Measurements from ENCODE around the gene PKIB. TPM values are rescaled to one million over a fixed set of nuclear protein-coding genes. Genes with fewer than 3 reads are reported as not detected.

The PKIB gene
- total and polyA plus RNA-seq, 2 donors (not counting 3 experiments of a cell fraction or from before 2014, with no cell fraction given), result not detected

DNA sequence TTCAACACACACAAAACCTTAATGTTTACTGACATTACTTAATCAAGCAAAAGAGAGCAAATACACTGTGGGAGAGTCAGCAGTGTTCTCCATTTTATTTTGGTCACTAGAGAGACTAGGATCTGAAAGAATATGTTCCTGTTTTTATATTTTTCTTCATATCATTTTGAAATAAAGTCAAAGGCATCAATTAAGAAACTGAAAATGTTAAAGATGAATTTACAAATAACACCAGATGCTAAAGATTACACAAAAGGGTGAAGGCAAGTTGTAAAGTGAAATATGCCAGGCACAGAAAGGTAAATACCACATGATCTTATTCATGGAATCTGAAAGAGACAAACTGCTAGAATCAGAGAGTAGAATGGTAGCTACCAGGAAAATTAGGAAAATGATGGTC lies 109.0 kb downstream of the PKIB start:
- no TSS peak for BruUV-seq (replicated peaks)
- no peak overlapping the region for H3K27ac ChIP-seq (ENCODE audit: insufficient read depth, low read depth, low read length)
- no peak for FAIRE-seq
- H3K79me2 ChIP-seq (ENCODE audit: control insufficient read depth, insufficient read depth, low read length), result no peaks in the 10 kb centered on the region
- H3K9me3 ChIP-seq (replicated peaks; ENCODE audit: control insufficient read depth, insufficient read depth, low read length), result no peaks in the 10 kb centered on the region
- H3K4me3 ChIP-seq (replicated peaks in 1 of 3; ENCODE audit: insufficient read depth in 1 of 3, low read depth in 1 of 3, low read length in 3 of 3), result no peak overlapping the region
- peaks cover 0 to 3% of the 10 kb centered on the region in 2 experiments for H3K27me3 ChIP-seq (ENCODE audit: control insufficient read depth in 2 of 2, insufficient read depth in 2 of 2, low read length in 2 of 2)
- H3K36me3 ChIP-seq (ENCODE audit: control insufficient read depth in 2 of 2, extremely low read depth in 1 of 2, insufficient read depth in 2 of 2, low read length in 2 of 2), result no peaks in the 10 kb centered on the region
- TF ChIP-seq FOS (IDR thresholded peaks at IDR 0.05; ENCODE audit: borderline replicate concordance, insufficient read depth, low read length) (no peak), POLR2AphosphoS5 (IDR thresholded peaks at IDR 0.05; ENCODE audit: insufficient read depth, low read depth, low read length) (no peak), GATA2 (IDR thresholded peaks at IDR 0.05; ENCODE audit: insufficient read depth, insufficient read length, low read depth, low read length) (no peak), EZH2 (IDR thresholded peaks at IDR 0.05; ENCODE audit: borderline replicate concordance, low read depth, low read length, severe bottlenecking) (no peak), POLR2A (IDR thresholded peaks at IDR 0.05; ENCODE audit: low read depth, low read length) (no peak), MYC (IDR thresholded peaks at IDR 0.05; ENCODE audit: low read depth, low read length) (no peak), JUN (IDR thresholded peaks at IDR 0.05; ENCODE audit: borderline replicate concordance, insufficient read depth, insufficient read length, low read depth) (no peak)
- TF ChIP-seq, protein P1, sequence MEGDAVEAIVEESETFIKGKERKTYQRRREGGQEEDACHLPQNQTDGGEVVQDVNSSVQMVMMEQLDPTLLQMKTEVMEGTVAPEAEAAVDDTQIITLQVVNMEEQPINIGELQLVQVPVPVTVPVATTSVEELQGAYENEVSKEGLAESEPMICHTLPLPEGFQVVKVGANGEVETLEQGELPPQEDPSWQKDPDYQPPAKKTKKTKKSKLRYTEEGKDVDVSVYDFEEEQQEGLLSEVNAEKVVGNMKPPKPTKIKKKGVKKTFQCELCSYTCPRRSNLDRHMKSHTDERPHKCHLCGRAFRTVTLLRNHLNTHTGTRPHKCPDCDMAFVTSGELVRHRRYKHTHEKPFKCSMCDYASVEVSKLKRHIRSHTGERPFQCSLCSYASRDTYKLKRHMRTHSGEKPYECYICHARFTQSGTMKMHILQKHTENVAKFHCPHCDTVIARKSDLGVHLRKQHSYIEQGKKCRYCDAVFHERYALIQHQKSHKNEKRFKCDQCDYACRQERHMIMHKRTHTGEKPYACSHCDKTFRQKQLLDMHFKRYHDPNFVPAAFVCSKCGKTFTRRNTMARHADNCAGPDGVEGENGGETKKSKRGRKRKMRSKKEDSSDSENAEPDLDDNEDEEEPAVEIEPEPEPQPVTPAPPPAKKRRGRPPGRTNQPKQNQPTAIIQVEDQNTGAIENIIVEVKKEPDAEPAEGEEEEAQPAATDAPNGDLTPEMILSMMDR (IDR thresholded peaks at IDR 0.05; ENCODE audit: extremely low read depth in 1 of 2, insufficient read depth in 1 of 2, low read depth in 1 of 2, low read length in 2 of 2), result no peak
- TF ChIP-seq, protein P2, sequence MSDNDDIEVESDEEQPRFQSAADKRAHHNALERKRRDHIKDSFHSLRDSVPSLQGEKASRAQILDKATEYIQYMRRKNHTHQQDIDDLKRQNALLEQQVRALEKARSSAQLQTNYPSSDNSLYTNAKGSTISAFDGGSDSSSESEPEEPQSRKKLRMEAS (IDR thresholded peaks at IDR 0.05; ENCODE audit: insufficient read depth, insufficient read length), result no peak
- dilution Hi-C loops (cut with MboI; ENCODE audit: extremely low pct_ligation_motif_present, low sequenced_read_pairs) (no loop called here), intact Hi-C loops (cut with micrococcal nuclease) (no loop called here)
- H3K4me2 ChIP-seq (ENCODE audit: insufficient read depth, low read length), result no peak overlapping the region
- no peaks in the 10 kb centered on the region for H3K9me1 ChIP-seq (replicated peaks; ENCODE audit: control insufficient read depth, extremely low read depth, insufficient read depth, low read length)
- ChIA-PET POLR2A (no interaction called here), CTCF (no interaction called here)
- no peak overlapping the region for H2AFZ ChIP-seq (ENCODE audit: low read depth, low read length)
- no peak overlapping the region for H3K9ac ChIP-seq (replicated peaks; ENCODE audit: extremely low read depth, insufficient read depth, low read length)
- no peaks in the 10 kb centered on the region for H3K4me1 ChIP-seq (ENCODE audit: control insufficient read depth, extremely low read depth, insufficient read depth, low read length)
- DNase-seq (ENCODE audit: low read depth, low spot score), result no peak
- H4K20me1 ChIP-seq (replicated peaks; ENCODE audit: control insufficient read depth, extremely low read depth, insufficient read depth, low read length), result no peaks in the 10 kb centered on the region

All from endothelial cell of umbilical vein (primary cell).